ENCODE results near the gene TCFL5.

The TCFL5 gene

DNA sequence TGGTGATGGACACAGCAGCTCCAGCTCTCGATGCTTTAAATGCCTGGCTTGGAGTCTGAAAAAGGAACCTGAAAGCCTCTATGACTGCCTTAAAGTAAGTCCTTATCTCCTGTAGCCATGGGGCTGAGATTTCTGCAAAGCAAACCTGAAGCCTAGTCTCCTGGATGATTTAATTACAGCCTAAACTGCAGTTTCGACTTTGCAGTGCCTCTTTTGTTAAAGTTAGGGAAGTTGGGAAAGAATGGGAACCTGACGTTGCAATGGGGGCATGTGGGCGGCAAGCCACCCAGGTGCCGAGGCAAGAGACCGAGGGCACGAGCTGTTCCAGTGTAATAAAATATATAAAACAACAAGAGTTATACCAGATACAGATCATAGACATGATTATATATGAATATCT lies 11.7 kb upstream of the TCFL5 start:
- no peaks in the 10 kb centered on the region for H3K9me3 ChIP-seq (ENCODE audit: low read depth, low read length)
- no peaks in the 10 kb centered on the region for H3K36me3 ChIP-seq (ENCODE audit: insufficient read depth, low read length)
- H3K27ac ChIP-seq = 0 out of 2 replicates have a peak overlapping the region, but pooled peaks have one; percentile 28
- no peak for DNase-seq (ENCODE audit: low read depth, low spot score)
- no peak overlapping the region for H3K4me3 ChIP-seq
- TF ChIP-seq POLR2AphosphoS5 (IDR thresholded peaks at IDR 0.05; ENCODE audit: borderline replicate concordance, low read depth, low read length) (no peak), FOXP2 (optimal IDR thresholded peaks at IDR 0.05; ENCODE audit: control extremely low read depth, extremely low read length, insufficient read depth) (no peak), EZH2 (IDR thresholded peaks at IDR 0.05) (no peak)
- no peak overlapping the region for H3K9ac ChIP-seq (ENCODE audit: insufficient read length)

DNA sequence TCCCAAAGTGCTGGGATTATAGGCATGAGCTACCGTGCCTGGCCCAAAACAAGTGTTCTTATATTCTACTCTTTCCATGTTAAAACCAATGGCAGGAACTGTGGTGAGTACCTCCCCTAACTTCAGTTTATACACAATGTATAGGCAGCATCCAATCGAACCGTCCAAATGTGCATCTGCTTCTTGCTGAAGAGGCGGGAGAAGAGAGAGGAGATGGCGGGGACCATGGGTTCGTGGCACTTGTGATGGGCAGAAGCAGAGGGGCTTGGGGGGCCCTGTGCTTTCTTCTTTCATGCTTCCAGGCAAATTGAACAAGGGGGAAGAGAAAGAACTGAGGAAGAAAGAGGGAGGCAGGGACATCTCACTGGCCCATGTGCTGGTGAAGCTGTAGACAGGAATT lies 11.2 kb upstream of the TCFL5 start:
- peak overlapping the region; percentile 28; the same call in 1 of the 2 replicates for H3K27ac ChIP-seq
- H3K9me3 ChIP-seq (ENCODE audit: low read depth, low read length) = no peaks in the 10 kb centered on the region
- no peak overlapping the region for H3K4me3 ChIP-seq
- no peak overlapping the region for H3K9ac ChIP-seq (ENCODE audit: insufficient read length)
- TF ChIP-seq FOXP2 (optimal IDR thresholded peaks at IDR 0.05; ENCODE audit: control extremely low read depth, extremely low read length, insufficient read depth) (no peak), EZH2 (IDR thresholded peaks at IDR 0.05) (no peak), POLR2AphosphoS5 (IDR thresholded peaks at IDR 0.05; ENCODE audit: borderline replicate concordance, low read depth, low read length) (no peak)
- no peak for DNase-seq (ENCODE audit: low read depth, low spot score)
- H3K36me3 ChIP-seq (ENCODE audit: insufficient read depth, low read length) = no peaks in the 10 kb centered on the region

DNA sequence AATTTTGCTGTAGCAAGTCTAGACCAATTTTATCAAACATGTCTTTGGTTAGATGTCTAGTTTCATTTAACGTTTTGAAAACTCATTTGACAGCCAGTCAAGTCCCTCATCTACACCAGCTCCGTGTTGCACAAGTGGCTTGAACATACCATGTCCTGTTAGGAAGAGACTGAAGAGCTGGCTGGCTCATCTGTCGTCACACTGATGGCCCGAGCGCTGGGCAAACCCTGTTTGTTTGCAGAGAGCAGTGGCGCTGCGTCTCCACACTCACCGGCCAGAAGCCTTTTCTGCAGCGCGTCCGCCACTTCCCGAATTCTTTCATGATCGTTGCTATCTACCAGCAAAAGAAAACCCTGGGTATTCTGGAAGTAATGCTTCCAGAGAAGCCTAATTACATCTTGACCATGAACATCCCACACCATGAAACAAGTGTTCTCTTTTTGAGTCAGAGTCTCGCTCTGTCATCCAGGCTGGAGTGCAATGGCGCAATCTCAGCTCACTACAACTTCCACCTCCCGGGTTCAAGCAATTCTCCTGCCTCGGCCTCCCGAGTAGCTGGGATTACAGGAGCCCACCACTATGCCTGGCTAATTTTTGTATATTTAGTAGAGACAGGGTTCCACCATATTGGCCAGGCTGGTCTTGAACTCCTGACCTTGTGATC lies 10.7 kb upstream of the TCFL5 start:
- Histone ChIP-seq H3K9ac (ENCODE audit: insufficient read length) (no peak overlapping the region), H3K9me3 (ENCODE audit: low read depth, low read length) (no peaks in the 10 kb centered on the region), H3K36me3 (ENCODE audit: insufficient read depth, low read length) (no peaks in the 10 kb centered on the region), H3K27ac (no peak overlapping the region), H3K4me3 (no peak overlapping the region)
- TF ChIP-seq EZH2 (IDR thresholded peaks at IDR 0.05) (no peak), FOXP2 (optimal IDR thresholded peaks at IDR 0.05; ENCODE audit: control extremely low read depth, extremely low read length, insufficient read depth) (no peak), POLR2AphosphoS5 (IDR thresholded peaks at IDR 0.05; ENCODE audit: borderline replicate concordance, low read depth, low read length) (no peak)
- DNase-seq (ENCODE audit: low read depth, low spot score) = no peak

DNA sequence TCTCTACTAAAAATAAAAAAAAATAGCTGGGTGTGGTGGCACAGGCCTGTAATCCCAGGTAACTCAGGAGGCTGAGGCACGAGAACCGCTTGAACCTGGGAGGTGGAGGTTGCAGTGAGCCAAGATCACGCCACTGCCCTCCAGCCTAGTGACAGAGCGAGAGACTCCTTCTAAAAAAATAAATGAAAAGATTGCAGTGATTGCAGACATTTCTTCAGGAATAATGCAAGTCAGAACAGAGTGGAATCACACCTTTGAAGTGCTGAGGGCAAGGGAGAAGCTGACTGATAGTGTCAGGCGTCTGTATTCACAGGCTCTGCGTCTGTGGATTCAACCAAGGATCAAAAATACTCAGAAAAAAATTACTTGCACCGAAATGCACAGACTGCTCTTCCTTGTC lies 2.6 kb upstream of the TCFL5 start:
- 0 out of 2 replicates have a peak, but pooled peaks cover 4% of the 10 kb centered on the region for H3K9me3 ChIP-seq (ENCODE audit: low read depth, low read length)
- no peak for DNase-seq (ENCODE audit: low read depth, low spot score)
- no peak overlapping the region for H3K4me3 ChIP-seq
- no peak overlapping the region for H3K27ac ChIP-seq
- H3K9ac ChIP-seq (ENCODE audit: insufficient read length) = no peak overlapping the region
- peaks cover under 1% of the 10 kb centered on the region; the same call in 1 of the 2 replicates for H3K36me3 ChIP-seq (ENCODE audit: insufficient read depth, low read length)
- no peak for TF ChIP-seq EZH2 (IDR thresholded peaks at IDR 0.05)

DNA sequence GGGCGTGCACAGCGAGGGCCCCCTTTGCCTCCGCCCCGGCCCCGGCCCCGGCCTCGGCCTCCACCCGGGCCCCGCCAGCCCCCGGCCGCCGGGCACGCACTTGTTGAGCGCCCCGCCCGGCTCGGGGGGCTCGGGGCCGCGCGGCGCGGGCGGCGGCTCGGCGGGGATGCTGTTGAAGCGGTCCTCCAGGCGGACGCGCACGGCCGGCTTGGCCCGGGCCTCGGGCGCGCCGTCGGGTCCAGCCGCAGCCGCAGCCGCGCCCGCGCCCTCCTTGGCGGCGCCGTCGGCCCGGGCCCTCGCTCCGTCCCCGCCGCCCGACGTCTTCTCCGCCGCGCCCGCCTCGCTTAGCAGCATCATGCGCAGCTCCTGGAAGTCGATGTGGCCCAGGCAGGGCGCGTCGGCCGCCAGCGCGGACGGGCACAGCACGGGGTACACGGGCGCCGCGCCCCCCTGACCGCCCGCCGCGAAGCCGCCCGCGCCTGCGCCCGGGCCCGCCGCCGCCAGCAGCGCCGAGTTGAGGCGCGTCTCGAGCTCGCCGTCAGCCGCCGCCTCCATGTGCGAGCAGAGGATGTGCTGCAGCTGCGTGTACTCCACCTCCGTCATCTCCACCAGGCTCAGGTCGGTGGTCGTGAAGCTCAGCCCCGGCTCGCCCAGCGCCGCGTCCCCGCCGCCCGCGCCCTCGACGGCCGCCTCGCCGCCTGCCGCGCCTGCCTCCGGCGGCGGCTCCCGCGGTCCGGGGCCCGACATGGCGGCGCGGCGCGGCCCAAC lies 514 bp downstream of the TCFL5 start:
- no peak for DNase-seq (ENCODE audit: low read depth, low spot score)
- Histone ChIP-seq H3K4me3 (peak overlapping the region; percentile 79), H3K36me3 (ENCODE audit: insufficient read depth, low read length) (peaks cover 17% of the 10 kb centered on the region), H3K9ac (ENCODE audit: insufficient read length) (peak overlapping the region; percentile 72), H3K9me3 (ENCODE audit: low read depth, low read length) (0 out of 2 replicates have a peak, but pooled peaks cover 4% of the 10 kb centered on the region), H3K27ac (no peak overlapping the region)
- TF ChIP-seq POLR2AphosphoS5 (IDR thresholded peaks at IDR 0.05; ENCODE audit: borderline replicate concordance, low read depth, low read length) = no peak; the same call in 1 of the 2 replicates
- no peak for TF ChIP-seq FOXP2 (optimal IDR thresholded peaks at IDR 0.05; ENCODE audit: control extremely low read depth, extremely low read length, insufficient read depth)
- TF ChIP-seq EZH2 (IDR thresholded peaks at IDR 0.05) = no peak

DNA sequence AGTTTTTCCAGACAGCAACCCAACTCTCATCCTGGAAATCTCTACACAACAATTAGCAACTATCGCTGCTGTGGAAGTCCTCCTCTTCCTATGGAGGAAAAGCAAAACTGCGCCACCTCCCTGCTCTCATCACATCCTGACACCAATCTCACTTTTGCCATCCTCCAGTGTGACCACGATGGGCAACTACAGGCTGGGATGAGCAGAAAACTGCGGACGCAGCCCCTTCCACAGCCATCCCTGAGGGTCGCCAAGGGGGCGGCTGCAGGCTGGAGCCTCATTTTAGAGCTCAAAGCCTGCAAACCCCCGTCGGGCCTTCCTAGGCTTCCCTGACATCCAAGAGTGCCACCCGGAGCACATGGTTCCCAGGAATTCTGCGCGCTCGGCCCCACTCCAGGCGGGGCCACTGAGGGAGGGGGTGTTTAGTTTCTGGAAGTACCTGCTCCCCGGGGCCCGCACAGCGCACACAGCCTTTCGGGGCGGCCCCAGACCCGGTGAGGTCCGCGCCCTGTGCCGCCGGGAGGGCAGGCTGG lies 1.2 kb downstream of the TCFL5 start:
- Histone ChIP-seq H3K4me3 (peak overlapping the region; percentile 79), H3K36me3 (ENCODE audit: insufficient read depth, low read length) (peaks cover 17% of the 10 kb centered on the region), H3K27ac (no peak overlapping the region), H3K9ac (ENCODE audit: insufficient read length) (peak overlapping the region; percentile 72), H3K9me3 (ENCODE audit: low read depth, low read length) (0 out of 2 replicates have a peak, but pooled peaks cover 4% of the 10 kb centered on the region)
- DNase-seq (ENCODE audit: low read depth, low spot score) = no peak
- TF ChIP-seq POLR2AphosphoS5 (IDR thresholded peaks at IDR 0.05; ENCODE audit: borderline replicate concordance, low read depth, low read length) (no peak), FOXP2 (optimal IDR thresholded peaks at IDR 0.05; ENCODE audit: control extremely low read depth, extremely low read length, insufficient read depth) (no peak), EZH2 (IDR thresholded peaks at IDR 0.05) (no peak)

DNA sequence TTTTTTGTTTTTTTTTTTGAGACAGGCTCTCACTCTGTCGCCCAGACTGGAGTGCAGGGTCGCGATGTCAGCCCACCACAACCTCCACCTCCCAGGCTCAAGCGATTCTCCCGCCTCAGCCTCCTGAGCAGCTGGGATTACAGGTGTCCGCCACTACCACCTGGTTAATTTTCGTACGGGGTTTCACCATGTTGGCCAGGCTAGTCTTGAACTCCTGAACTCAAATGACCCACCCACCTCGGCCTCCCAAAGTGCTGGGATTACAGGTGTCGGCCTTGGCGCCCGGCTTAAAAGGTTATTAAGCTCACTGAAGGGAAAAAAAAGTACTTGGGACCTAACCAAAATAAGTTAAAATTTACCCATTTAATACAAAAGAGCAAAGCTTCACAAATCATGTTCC lies 1.9 kb downstream of the TCFL5 start:
- no peak for DNase-seq (ENCODE audit: low read depth, low spot score)
- no peak for TF ChIP-seq POLR2AphosphoS5 (IDR thresholded peaks at IDR 0.05; ENCODE audit: borderline replicate concordance, low read depth, low read length)
- no peak for TF ChIP-seq FOXP2 (optimal IDR thresholded peaks at IDR 0.05; ENCODE audit: control extremely low read depth, extremely low read length, insufficient read depth)
- TF ChIP-seq EZH2 (IDR thresholded peaks at IDR 0.05) = no peak
- H3K27ac ChIP-seq = no peak overlapping the region
- H3K9ac ChIP-seq (ENCODE audit: insufficient read length) = peak overlapping the region; percentile 72
- H3K4me3 ChIP-seq = peak overlapping the region; percentile 79
- H3K36me3 ChIP-seq (ENCODE audit: insufficient read depth, low read length) = peaks cover 22% of the 10 kb centered on the region
- 0 out of 2 replicates have a peak, but pooled peaks cover 4% of the 10 kb centered on the region for H3K9me3 ChIP-seq (ENCODE audit: low read depth, low read length)

DNA sequence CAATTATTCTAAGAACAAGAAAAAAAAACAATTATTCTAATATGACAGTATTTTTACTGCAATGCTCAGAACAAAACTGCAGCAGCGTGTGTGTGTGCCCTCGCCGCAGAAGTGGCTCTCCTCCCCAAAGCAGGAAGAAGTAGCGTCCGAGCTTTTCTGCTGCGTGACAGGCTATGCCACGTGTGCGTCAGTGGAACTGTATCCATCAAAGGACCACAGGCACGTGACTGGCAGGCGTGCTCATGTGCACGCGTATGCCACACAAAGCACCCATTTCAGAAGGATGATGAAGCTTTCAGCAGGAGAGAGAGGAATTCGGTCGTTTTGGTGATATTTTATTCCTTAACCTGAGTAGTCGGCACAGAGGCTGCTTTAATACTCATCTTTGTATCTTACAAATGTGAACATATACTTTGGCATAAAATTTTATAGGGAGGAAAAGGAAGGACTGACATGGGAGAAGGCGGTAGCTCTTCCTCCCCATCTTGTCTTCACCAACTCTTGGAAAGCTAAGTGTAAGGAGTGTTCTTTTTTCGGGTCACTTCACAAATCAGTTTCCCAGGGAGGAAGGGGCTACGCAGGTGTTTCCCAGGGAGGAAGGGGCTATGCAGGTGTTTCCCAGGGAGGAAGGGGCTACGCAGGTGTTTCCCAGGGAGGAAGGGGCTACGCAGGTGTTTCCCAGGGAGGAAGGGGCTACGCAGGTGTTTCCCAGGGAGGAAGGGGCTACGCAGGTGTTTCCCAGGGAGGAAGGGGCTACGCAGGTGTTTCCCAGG lies 3.4 kb downstream of the TCFL5 start:
- H3K27ac ChIP-seq = no peak overlapping the region
- no peak for DNase-seq (ENCODE audit: low read depth, low spot score)
- no peak for TF ChIP-seq EZH2 (IDR thresholded peaks at IDR 0.05)
- no peak for TF ChIP-seq POLR2AphosphoS5 (IDR thresholded peaks at IDR 0.05; ENCODE audit: borderline replicate concordance, low read depth, low read length)
- no peak for TF ChIP-seq FOXP2 (optimal IDR thresholded peaks at IDR 0.05; ENCODE audit: control extremely low read depth, extremely low read length, insufficient read depth)
- no peaks in the 10 kb centered on the region for H3K9me3 ChIP-seq (ENCODE audit: low read depth, low read length)
- H3K36me3 ChIP-seq (ENCODE audit: insufficient read depth, low read length) = peaks cover 34% of the 10 kb centered on the region
- H3K9ac ChIP-seq (ENCODE audit: insufficient read length) = no peak overlapping the region
- H3K4me3 ChIP-seq = no peak overlapping the region
